ENCODE data around the gene RGCC.

DNA sequence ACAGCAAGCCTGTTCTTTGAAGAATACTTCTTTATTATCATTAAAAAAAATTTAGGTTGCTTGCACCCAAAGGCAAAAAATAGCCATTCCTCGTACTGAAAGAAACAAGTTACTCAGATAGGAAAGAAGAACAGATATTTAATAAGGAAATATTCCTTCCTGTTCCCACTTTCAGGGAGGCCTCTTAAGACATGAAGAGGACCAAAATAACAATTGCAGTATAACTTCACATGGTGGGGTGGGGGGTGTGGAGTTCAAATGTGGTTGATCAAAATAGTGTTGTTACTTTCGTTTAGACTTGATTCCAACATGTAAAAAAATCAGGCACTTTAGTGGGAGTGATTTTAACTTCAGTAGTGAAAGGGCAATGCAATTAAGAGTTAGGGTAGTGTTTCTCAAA lies 3.6 kb downstream of the RGCC start:
- TF ChIP-seq GATA2 (IDR thresholded peaks at IDR 0.05; ENCODE audit: low read depth, low read length) (no peak), GATA3 (IDR thresholded peaks at IDR 0.05; ENCODE audit: low read depth, low read length) (no peak)

All from SH-SY5Y (cell line).